Liver (tissue), 3 donors: ENCODE data around the gene PAIP1.

Experiments
- CTCF ChIP-seq: fragments of 150-350 bp; IDR thresholded peaks from 2 replicates; pipeline ENCODE4 v1.5.1; 2017; ENCODE audit warnings: improper control_type of control experiment, low read depth, low read length; ENCODE audit not compliant: missing input control
- JUND ChIP-seq, 2 donors: IDR thresholded peaks; 2 replicates each; pipeline ENCODE4 v1.6.1; 2016; ENCODE audit warnings: antibody characterized with exemption in 2 of 2
- YY1 ChIP-seq: IDR thresholded peaks from 2 replicates; pipeline ENCODE4 v1.6.1; 2016; ENCODE audit warnings: antibody characterized with exemption, mild to moderate bottlenecking
- TF ChIP-seq, protein P1 (sequence below): IDR thresholded peaks from 2 replicates; pipeline ENCODE4 v1.6.1; 2016; ENCODE audit warnings: antibody characterized with exemption
- donor health status: healthy.
- donor health status: healthy.

DNA sequence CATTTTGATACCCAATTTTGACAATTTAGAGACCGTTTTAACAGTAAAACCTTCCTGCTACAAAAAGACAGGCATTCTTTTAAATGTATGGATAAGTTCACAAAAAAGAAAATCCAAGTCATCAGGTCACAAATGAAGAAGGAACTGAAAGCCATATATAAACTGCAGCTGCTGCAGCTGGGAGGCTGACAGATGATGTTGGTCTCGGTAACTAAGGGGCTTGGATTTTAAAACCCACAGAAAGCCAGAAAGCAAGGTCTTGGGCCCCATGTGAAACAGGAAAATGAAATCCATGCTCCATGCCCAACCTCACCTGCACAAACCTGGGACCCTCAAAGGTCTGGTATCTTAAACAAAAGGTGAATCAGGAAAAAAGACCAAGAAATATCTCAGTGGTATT lies 26.2 kb downstream of the PAIP1 start:
- TF ChIP-seq CTCF (no peak), JUND (IDR thresholded peaks at IDR 0.05) (no peak), YY1 (no peak)
- TF ChIP-seq, protein P1, sequence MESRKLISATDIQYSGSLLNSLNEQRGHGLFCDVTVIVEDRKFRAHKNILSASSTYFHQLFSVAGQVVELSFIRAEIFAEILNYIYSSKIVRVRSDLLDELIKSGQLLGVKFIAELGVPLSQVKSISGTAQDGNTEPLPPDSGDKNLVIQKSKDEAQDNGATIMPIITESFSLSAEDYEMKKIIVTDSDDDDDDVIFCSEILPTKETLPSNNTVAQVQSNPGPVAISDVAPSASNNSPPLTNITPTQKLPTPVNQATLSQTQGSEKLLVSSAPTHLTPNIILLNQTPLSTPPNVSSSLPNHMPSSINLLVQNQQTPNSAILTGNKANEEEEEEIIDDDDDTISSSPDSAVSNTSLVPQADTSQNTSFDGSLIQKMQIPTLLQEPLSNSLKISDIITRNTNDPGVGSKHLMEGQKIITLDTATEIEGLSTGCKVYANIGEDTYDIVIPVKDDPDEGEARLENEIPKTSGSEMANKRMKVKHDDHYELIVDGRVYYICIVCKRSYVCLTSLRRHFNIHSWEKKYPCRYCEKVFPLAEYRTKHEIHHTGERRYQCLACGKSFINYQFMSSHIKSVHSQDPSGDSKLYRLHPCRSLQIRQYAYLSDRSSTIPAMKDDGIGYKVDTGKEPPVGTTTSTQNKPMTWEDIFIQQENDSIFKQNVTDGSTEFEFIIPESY, result no peak
